Suppressor macrophage treated with lipopolysaccharide for 4 hours (primary cell): ENCODE measurements around the gene FEV.
A peak's percentile ranks its signal among the peaks of the same experiment; 100 is the strongest.

Experiments used
- DNase-seq: peaks from one replicate; pipeline ENCODE4 v3.0.0-alpha.2; 2020

The FEV gene

GRCh38 chr2:218992196-218992595 is 7.2 kb upstream of the FEV start:
- DNase-seq = no peak

- no peak for DNase-seq
These were observed 6.7 kb upstream of the FEV start for GRCh38 chr2:218991674-218992168.

- no peak for DNase-seq
These were observed 5.6 kb upstream of the FEV start for GRCh38 chr2:218990612-218991011.

- DNase-seq = no peak
These were observed 5.1 kb upstream of the FEV start for GRCh38 chr2:218990052-218990451.

GRCh38 chr2:218988650-218989049 is 3.7 kb upstream of the FEV start:
- DNase-seq = no peak

GRCh38 chr2:218988164-218988563 is 3.2 kb upstream of the FEV start:
- no peak for DNase-seq

- DNase-seq = no peak
These were observed 1.3 kb upstream of the FEV start for GRCh38 chr2:218986148-218986761.

GRCh38 chr2:218985325-218986091 is 524 bp upstream of the FEV start:
- DNase-seq = no peak

GRCh38 chr2:218984239-218985020 is 554 bp downstream of the FEV start:
- DNase-seq = no peak

- DNase-seq = no peak
These were observed 1.1 kb downstream of the FEV start for GRCh38 chr2:218983934-218984238.

- DNase-seq = no peak
These were observed 1.6 kb downstream of the FEV start for GRCh38 chr2:218983263-218983933.

- DNase-seq = no peak
These were observed 2.3 kb downstream of the FEV start for GRCh38 chr2:218982586-218983262.

- DNase-seq = peak; percentile 11
These were observed 3.0 kb downstream of the FEV start for GRCh38 chr2:218981881-218982585.

GRCh38 chr2:218981390-218981880 is 3.5 kb downstream of the FEV start:
- DNase-seq = no peak

GRCh38 chr2:218980735-218981389 is 4.1 kb downstream of the FEV start:
- DNase-seq = no peak

GRCh38 chr2:218979846-218980734 is 4.9 kb downstream of the FEV start:
- peak; percentile 88 for DNase-seq

GRCh38 chr2:218975060-218975777 is 9.8 kb downstream of the FEV start:
- DNase-seq = no peak

GRCh38 chr2:218970894-218971293 is 14.1 kb downstream of the FEV start:
- DNase-seq = no peak

- DNase-seq = no peak
These were observed 20.8 kb downstream of the FEV start for GRCh38 chr2:218964041-218964771.
